Measurements from ENCODE around the gene WDHD1.

- TF ChIP-seq POLR2A (IDR thresholded peaks at IDR 0.05; ENCODE audit: low read depth, low read length) (no peak), SMC3 (IDR thresholded peaks at IDR 0.05; ENCODE audit: low read depth, low read length) (no peak), CTCF (conservative IDR thresholded peaks at IDR 0.05; ENCODE audit: low read depth, low read length) (no peak), RFX5 (IDR thresholded peaks at IDR 0.05; ENCODE audit: low read depth, low read length) (no peak), RAD21 (IDR thresholded peaks at IDR 0.05; ENCODE audit: low read length) (no peak), ELK1 (IDR thresholded peaks at IDR 0.05; ENCODE audit: borderline replicate concordance, low read depth, low read length) (no peak), CEBPB (IDR thresholded peaks at IDR 0.05; ENCODE audit: low read depth, low read length) (no peak), USF2 (IDR thresholded peaks at IDR 0.05; ENCODE audit: low read depth, low read length) (no peak)
These were observed 125.3 kb downstream of the WDHD1 start for GRCh38 chr14:54901380-54902142.

Measured in IMR-90 (cell line).